G401.6 (cell line): ENCODE results near the gene DKKL1.

Experiments
- FAIRE-seq: peaks from 2 replicates; lab custom pipeline; 2012; peaks lifted over from hg19 to GRCh38; lab: Jason Lieb, UNC

DKKL1 gene

DNA sequence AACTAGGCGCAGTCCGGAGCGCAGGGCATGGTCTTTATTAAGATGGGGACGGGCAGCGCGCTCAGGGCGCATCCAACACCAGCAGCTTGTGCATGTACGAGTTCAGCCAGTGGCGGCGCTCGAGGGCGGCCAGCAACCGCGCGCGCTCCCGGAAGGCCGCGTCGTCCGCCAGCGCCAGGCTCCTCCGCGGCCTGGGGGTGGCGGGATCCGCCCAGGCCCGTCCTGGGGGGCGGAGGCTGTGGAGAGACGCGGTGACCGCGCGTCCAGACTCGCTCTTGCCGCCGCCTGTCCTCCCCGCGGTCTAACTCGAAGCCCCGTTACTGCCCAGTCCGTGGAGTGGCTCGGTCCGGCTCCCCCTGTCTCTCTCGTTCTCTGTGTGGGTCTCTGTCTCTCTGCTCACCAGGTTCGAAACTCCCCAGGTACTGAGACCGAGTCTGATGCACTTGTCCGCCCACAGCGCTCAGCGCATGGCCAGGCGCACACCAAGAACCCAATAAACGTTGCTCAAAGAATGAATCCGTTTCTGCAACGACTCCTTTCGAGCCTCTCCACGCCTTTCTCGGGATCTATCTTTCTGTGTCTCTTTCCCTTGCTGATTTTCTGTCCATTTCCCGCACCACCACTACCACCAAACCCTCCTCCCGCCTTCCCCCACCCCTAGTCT lies 58.9 kb downstream of the DKKL1 start:
- no peak for FAIRE-seq

DNA sequence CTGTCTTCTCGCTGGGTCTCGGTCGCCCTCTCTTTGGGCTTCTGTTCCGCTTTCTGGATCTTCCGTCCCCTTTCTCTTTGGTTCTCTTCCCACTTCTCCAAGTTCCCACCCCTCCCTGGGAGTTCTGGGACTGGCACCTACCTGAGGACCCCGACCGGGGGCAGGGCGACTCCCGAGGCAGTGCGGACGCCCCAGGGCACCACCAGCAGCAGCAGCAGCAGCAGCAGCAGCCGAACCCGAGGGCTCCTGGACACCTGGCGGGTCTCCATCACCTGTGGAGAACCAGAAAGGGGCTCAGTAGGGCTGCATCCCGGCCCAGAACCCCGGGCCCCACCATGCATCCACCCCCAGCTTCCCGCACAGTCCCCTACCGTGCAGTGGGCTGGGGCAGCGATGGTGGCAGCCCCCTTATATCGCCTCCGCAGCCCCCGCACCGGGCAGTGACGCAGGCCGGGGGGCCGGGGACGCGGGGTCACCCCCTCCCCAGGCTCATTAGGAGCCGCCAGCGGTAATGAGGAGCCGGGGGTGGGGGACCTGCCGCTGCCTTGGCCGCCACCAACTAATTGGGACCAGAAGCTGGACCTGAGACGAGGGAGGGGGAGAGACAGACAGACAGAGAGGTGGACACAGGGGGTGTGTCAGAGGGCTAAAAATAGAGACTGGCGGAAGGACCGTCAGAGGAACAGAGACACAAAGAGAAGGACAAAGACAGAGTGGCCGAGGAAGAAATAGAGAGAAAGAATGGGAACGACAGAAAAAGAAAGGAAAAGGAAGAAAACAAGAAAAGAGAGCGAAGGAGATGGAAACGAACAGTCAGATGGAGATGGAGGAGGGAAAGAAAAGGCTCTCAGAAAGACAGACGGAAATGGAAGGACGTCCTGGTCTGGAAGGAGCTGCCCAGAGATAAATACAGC lies 59.7 kb downstream of the DKKL1 start, which contains the start of gene PTH2:
Gene PTH2 (minus strand): TSS at position 371 of the 914 bp plus-strand sequence. CDS start 102 bp downstream, at position 269.
- FAIRE-seq: no peak

DNA sequence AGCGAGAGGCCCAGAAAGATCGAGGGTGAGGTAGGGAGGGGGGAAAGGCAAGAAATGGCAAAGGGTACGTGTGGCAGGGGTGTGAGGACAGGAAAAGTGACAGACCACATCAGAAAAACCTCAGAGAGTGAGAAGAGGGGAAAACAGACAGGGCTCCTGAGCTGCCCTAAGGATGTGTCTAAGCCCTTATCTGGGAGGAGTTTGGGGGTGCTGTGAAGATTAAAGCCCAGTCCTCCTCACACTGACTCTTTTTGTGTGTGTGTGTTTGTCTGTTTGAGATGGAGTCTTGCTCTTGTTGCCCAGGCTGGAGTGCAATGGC lies 60.3 kb downstream of the DKKL1 start:
- FAIRE-seq: no peak
